PC-3 (cell line): Measurements from ENCODE around the gene SCN5A. TPM values are rescaled to one million over a fixed set of nuclear protein-coding genes. Genes with fewer than 3 reads are reported as not detected.

Source experiments
- ATAC-seq: fragments of 200-7000 bp; cut with Tn5 transposase; 2 replicates; pipeline ENCODE4 v1.9.1; 2020; ENCODE audit warnings: mild to moderate bottlenecking, moderate library complexity
- BruUV-seq: library from RNA; stranded (reverse); fragments of 400-500 nt; replicated peaks from 2 replicates; lab custom pipeline; 2021; lab: Mats Ljungman, UMichigan
- CTCF ChIA-PET: fragments of 300-600 bp; sonication (Branson Sonifier 250); formaldehyde crosslinking; loops from one replicate; lab custom pipeline; 2022; ENCODE audit warnings: antibody characterized with exemption; lab: Charles Lee
- POLR2A ChIA-PET: fragments of 300-600 bp; sonication (Branson Sonifier 250); formaldehyde crosslinking; loops from one replicate; lab custom pipeline; 2022; ENCODE audit warnings: antibody characterized with exemption; ENCODE audit not compliant: unreplicated experiment; lab: Charles Lee
- DNase-seq: peaks from one replicate; pipeline ENCODE4 v3.0.0-alpha.2; 2015
- H2AFZ ChIP-seq: fragments of 300-600 bp; sonication (generic); 2 replicates; pipeline ENCODE4 v1.6.0; 2016; ENCODE audit warnings: antibody characterized with exemption, low read length
- H3F3A ChIP-seq: fragments of 300-600 bp; sonication (generic); one replicate; pipeline ENCODE4 v1.6.0; 2017; ENCODE audit warnings: antibody characterized with exemption, low read length, control low read depth, mild to moderate bottlenecking; ENCODE audit not compliant: unreplicated experiment
- H3K27ac ChIP-seq: fragments of 300-600 bp; sonication (generic); 2 replicates; pipeline ENCODE4 v1.5.1; 2016; ENCODE audit warnings: mild to moderate bottlenecking, low read length
- H3K27me3 ChIP-seq: fragments of 300-600 bp; sonication (generic); 2 replicates; pipeline ENCODE4 v1.6.1; 2016; ENCODE audit warnings: low read length, mixed read lengths
- H3K36me3 ChIP-seq: fragments of 300-600 bp; sonication (generic); 2 replicates; pipeline ENCODE4 v1.6.1; 2016; ENCODE audit warnings: low read depth, mixed run types, low read length, mixed read lengths
- H3K4me1 ChIP-seq: fragments of 300-600 bp; sonication (generic); 2 replicates; pipeline ENCODE4 v1.5.1; 2016; ENCODE audit warnings: low read length; ENCODE audit not compliant: insufficient read depth
- H3K4me2 ChIP-seq: fragments of 300-600 bp; sonication (generic); 2 replicates; pipeline ENCODE4 v1.6.0; 2016; ENCODE audit warnings: low read length
- H3K4me3 ChIP-seq: fragments of 300-600 bp; sonication (generic); 2 replicates; pipeline ENCODE4 v1.5.1; 2016; ENCODE audit warnings: mild to moderate bottlenecking, low read length, mixed read lengths
- H3K79me2 ChIP-seq: fragments of 300-600 bp; sonication (generic); 2 replicates; pipeline ENCODE4 v1.6.1; 2017; ENCODE audit warnings: low read length, mixed read lengths
- H3K9ac ChIP-seq: fragments of 300-600 bp; sonication (generic); 2 replicates; pipeline ENCODE4 v1.6.0; 2016; ENCODE audit warnings: mild to moderate bottlenecking, low read length
- H3K9me2 ChIP-seq: fragments of 300-600 bp; sonication (generic); replicated peaks from 2 replicates; pipeline ENCODE4 v1.6.1; 2016; ENCODE audit warnings: mixed run types, low read length, mixed read lengths
- H3K9me3 ChIP-seq: fragments of 300-600 bp; sonication (generic); 2 replicates; pipeline ENCODE4 v1.6.1; 2016; ENCODE audit warnings: low read length, mixed read lengths
- H4K20me1 ChIP-seq: fragments of 300-600 bp; sonication (generic); 2 replicates; pipeline ENCODE4 v1.6.1; 2016; ENCODE audit warnings: low read length, mixed read lengths
- EZH2 ChIP-seq: fragments of 300-600 bp; sonication (generic); IDR thresholded peaks from one replicate; pipeline ENCODE4 v1.6.1; 2017; ENCODE audit warnings: antibody characterized with exemption, mild to moderate bottlenecking, low read length; ENCODE audit not compliant: unreplicated experiment
- EZH2phosphoT487 ChIP-seq: fragments of 300-600 bp; sonication (generic); IDR thresholded peaks from 2 replicates; pipeline ENCODE4 v1.6.1; 2018; ENCODE audit warnings: mild to moderate bottlenecking, antibody characterized with exemption, low read length, borderline replicate concordance
- intact Hi-C: fragments of 100-400 bp; cut with micrococcal nuclease; formaldehyde crosslinking; loops from 2 replicates; pipeline ENCODE4 v1.9.0; 2023
- total RNA-seq: library from RNA; depleted of rRNA; stranded (reverse); fragments of >200 nt; gene quantifications from 2 replicates; pipeline ENCODE4 v1.2.3, GENCODE V29; 2014
- TF ChIP-seq, protein P1 (sequence below): fragments of 300-600 bp; sonication (generic); conservative IDR thresholded peaks from 2 replicates; pipeline ENCODE4 v1.5.1; 2017; ENCODE audit warnings: antibody characterized with exemption, low read depth, mild to moderate bottlenecking, low read length

SCN5A gene
- total RNA-seq, 1 experiment from 2014 or later, result not detected

DNA sequence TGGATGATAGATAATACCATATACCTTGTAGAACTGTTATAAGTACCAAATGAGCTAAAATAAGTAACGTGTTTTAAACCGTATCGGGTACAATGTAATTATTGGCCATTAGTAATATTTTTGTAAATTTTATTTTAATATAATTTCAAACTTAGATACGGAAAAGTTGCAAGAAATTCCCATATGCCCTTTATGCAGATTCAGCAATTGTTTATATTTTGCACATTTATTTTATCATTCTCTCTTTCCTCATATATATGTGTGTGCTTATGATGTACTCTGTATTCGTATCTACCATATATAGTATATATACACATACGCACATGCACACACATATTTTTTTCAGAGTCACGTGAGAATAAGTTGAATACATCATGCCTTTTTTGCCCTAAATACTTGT is 114.9 kb downstream of the SCN5A start:
- no peaks in the 10 kb centered on the region for H3K27me3 ChIP-seq
- no TSS peak for BruUV-seq
- no peaks in the 10 kb centered on the region for H4K20me1 ChIP-seq
- H3K9ac ChIP-seq, result no peak overlapping the region
- ATAC-seq (no peak), DNase-seq (no peak)
- POLR2A ChIA-PET, result no interaction called here
- H3K4me1 ChIP-seq, result no peaks in the 10 kb centered on the region
- no peak overlapping the region for H3K27ac ChIP-seq
- H3K79me2 ChIP-seq, result no peaks in the 10 kb centered on the region
- no peak overlapping the region for H2AFZ ChIP-seq
- CTCF ChIA-PET, result no interaction called here
- intact Hi-C loops, result no loop called here
- peaks cover 8% of the 10 kb centered on the region; the same call in 1 of the 2 replicates for H3K36me3 ChIP-seq
- H3F3A ChIP-seq, result no peaks in the 10 kb centered on the region
- H3K4me3 ChIP-seq, result no peak overlapping the region
- H3K4me2 ChIP-seq, result no peak overlapping the region
- no peaks in the 10 kb centered on the region for H3K9me2 ChIP-seq
- TF ChIP-seq EZH2phosphoT487 (no peak), EZH2 (no peak)
- TF ChIP-seq, protein P1, sequence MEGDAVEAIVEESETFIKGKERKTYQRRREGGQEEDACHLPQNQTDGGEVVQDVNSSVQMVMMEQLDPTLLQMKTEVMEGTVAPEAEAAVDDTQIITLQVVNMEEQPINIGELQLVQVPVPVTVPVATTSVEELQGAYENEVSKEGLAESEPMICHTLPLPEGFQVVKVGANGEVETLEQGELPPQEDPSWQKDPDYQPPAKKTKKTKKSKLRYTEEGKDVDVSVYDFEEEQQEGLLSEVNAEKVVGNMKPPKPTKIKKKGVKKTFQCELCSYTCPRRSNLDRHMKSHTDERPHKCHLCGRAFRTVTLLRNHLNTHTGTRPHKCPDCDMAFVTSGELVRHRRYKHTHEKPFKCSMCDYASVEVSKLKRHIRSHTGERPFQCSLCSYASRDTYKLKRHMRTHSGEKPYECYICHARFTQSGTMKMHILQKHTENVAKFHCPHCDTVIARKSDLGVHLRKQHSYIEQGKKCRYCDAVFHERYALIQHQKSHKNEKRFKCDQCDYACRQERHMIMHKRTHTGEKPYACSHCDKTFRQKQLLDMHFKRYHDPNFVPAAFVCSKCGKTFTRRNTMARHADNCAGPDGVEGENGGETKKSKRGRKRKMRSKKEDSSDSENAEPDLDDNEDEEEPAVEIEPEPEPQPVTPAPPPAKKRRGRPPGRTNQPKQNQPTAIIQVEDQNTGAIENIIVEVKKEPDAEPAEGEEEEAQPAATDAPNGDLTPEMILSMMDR, result no peak
- no peaks in the 10 kb centered on the region for H3K9me3 ChIP-seq

DNA sequence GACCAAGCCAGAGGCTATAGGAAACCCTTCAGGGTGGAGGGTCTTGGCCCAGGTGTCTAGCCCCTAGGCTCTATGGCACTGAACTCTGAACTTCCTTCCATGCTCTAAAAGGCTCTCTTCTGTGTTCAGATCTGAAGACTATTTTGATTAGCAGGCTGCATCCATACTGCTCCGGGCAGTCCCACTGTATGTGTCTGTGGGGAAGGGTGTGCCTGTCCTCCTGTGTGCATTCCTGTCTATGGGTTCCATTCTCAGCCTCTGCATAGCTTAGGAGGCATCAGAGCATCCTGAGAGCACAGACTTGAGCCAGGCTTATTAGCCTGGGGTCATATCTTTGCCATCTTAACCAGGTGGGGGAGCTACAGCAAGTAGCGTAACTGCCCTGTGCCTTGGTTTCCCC is 115.3 kb downstream of the SCN5A start:
- Histone ChIP-seq H3K4me2 (no peak overlapping the region), H3K27me3 (no peaks in the 10 kb centered on the region), H4K20me1 (no peaks in the 10 kb centered on the region), H3K79me2 (no peaks in the 10 kb centered on the region), H3K9me2 (no peaks in the 10 kb centered on the region), H3K9ac (no peak overlapping the region), H2AFZ (no peak overlapping the region), H3K4me3 (no peak overlapping the region), H3K4me1 (no peaks in the 10 kb centered on the region), H3F3A (no peaks in the 10 kb centered on the region), H3K27ac (no peak overlapping the region), H3K9me3 (no peaks in the 10 kb centered on the region), H3K36me3 (peaks cover 8% of the 10 kb centered on the region; the same call in 1 of the 2 replicates)
- BruUV-seq, result no TSS peak
- CTCF ChIA-PET, result no interaction called here
- no peak for DNase-seq
- ATAC-seq, result no peak
- intact Hi-C loops, result no loop called here
- POLR2A ChIA-PET, result no interaction called here
- TF ChIP-seq, protein P1, result no peak
- TF ChIP-seq EZH2 (no peak), EZH2phosphoT487 (no peak)

DNA sequence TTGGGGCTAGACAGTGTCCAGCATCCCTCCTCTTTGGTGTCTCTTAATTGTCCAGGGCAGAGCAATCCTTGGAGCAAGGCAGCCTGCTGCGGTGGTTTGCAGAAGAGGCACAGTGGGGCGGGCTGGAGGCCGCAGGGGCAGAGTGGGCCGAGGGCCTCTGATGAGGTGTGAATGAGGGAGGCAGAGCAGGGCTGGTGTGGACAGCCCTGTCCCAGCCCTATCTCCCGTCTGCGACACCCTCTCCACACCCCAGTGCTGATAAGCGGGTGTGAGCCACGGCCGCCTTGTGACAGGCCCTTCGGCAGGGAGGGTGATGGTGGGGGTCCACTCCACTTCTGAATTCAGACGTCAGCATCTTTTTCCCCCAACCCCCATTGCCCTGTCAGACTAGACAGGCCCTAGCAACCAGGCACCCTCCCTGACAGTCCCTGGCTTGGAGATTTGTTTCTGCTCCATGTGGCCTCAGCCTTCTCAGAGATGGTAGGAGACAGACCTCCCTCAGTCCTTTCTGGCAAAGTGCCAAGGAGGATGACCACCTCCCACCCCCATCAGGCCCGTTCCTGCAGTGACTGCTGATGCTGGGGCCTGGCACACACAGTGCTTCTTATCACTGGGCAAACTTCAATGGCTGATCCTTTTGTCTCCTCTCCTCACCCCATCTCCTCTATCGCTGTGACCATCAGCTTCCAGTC is 116.1 kb downstream of the SCN5A start:
- Histone ChIP-seq H3K9ac (no peak overlapping the region), H3K4me1 (no peaks in the 10 kb centered on the region), H3K27me3 (no peaks in the 10 kb centered on the region), H3K9me3 (no peaks in the 10 kb centered on the region), H3K27ac (no peak overlapping the region), H3K79me2 (no peaks in the 10 kb centered on the region), H3K36me3 (peaks cover 9% of the 10 kb centered on the region; the same call in 1 of the 2 replicates), H3K9me2 (no peaks in the 10 kb centered on the region), H4K20me1 (no peaks in the 10 kb centered on the region), H3K4me2 (no peak overlapping the region), H3K4me3 (no peak overlapping the region), H3F3A (no peaks in the 10 kb centered on the region), H2AFZ (no peak overlapping the region)
- BruUV-seq, result no TSS peak
- ChIA-PET POLR2A (no interaction called here), CTCF (no interaction called here)
- no peak for DNase-seq
- intact Hi-C loops, result no loop called here
- TF ChIP-seq EZH2, result no peak
- no peak for TF ChIP-seq EZH2phosphoT487
- TF ChIP-seq, protein P1, result no peak
- ATAC-seq, result no peak
